ENCODE results near the gene TAGLN3.
A peak's percentile ranks its signal among the peaks of the same experiment; 100 is the strongest.

- TF ChIP-seq CTCF (conservative IDR thresholded peaks at IDR 0.05; ENCODE audit: low read depth, low read length) = peak; percentile 14; the same call in 1 of the 2 replicates
- TF ChIP-seq EZH2 (IDR thresholded peaks at IDR 0.05; ENCODE audit: borderline replicate concordance, low read depth, low read length, poor library complexity, severe bottlenecking) = no peak
Measured at GRCh38 chr3:112013784-112014143, 15.0 kb downstream of the TAGLN3 start.
